ENCODE results near the gene ALPI. TPM values are rescaled to one million over a fixed set of nuclear protein-coding genes. Genes with fewer than 3 reads are reported as not detected.
"Not testable (repeated sequence)": the region's sequence is repeated elsewhere in the genome, so short reads cannot be mapped to it uniquely, and the experiment has no call there.

The ALPI gene
- total RNA-seq, 1 experiment from 2014 or later: not detected

DNA sequence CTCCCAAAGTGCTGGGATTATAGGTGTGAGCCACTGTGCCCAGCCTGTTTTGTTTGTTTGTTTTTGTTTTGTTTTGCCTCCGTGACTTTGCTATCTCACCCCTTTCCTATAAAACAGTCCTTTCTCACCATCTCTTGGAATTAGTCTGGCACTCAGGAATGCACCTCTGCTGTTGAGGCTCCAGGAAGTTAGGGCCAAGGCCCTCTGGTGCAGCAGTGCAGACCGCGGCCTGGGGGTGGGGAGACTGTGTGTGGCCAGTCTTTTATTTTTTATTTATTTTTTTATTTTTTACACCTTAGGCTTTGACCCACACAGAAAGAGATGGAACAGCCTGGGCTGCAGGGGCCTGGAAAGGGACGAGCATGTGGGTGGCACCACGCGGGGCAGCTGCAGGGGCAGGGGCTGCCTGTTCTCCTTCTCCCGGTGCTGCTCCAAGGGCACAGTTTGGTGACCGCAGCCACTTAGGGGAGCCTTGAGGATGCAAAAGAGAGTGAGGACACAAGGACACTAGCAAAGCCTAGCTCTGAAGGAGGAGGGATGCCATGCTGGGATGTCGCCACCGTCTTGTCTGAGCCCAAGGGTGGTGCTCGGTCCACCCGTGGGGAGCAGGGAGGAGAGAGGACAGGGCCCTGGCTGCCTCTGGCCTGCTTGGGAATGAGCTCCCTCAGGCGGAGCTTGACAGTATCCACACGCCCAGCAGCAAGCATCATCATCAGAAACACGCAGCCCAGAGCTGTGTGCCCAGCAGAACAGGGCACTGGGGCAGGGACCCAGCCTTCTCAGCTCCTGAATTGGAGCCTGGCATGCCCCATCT is 19.4 kb upstream of the ALPI start:
- H3K4me3 ChIP-seq: no peak overlapping the region
- H3K9me3 ChIP-seq: no peaks in the 10 kb centered on the region
- H3K36me3 ChIP-seq: no peaks in the 10 kb centered on the region
- no peaks in the 10 kb centered on the region for H3K27me3 ChIP-seq
- no peak for DNase-seq

DNA sequence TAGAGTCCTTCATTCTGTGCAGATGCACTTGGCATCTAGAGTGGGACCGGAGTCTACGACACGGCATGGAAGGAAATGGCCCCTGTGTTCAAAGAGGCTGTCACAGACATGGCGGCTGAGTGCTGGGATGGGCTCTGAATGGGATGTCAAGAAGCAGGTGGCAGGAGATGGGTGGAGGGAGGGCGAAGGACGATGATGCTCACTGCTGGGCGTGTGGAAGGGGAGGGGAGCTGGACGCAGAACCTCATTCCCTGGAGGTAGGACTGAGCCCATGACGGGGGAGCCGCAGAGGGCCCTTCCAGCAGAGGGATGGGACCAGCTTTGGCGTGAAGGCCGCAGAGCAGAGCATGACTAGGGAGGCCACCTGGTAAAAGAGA is 18.8 kb upstream of the ALPI start:
- no peaks in the 10 kb centered on the region for H3K27me3 ChIP-seq
- no peak for DNase-seq
- H3K4me3 ChIP-seq: no peak overlapping the region
- H3K9me3 ChIP-seq: no peaks in the 10 kb centered on the region
- H3K36me3 ChIP-seq: no peaks in the 10 kb centered on the region

DNA sequence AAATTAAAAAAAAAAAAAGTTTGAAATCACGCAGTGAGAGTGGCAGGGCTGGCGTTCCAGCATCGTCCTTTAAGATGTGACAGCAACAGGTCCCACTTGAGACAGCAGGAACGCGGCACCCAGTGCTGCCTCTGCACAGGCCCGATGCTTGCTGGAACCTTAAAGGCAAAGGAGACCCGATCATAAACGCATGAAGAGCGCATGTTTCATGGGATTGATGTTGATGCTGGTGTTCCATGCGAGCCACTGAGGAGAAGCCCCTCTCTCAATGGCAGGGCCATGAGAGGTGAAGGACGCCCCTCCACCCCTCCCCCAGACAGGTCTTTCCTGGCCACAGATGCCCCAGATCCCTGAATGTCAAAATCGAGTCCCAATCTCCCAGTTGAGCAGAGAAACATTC is 17.9 kb upstream of the ALPI start:
- Histone ChIP-seq H3K9me3 (no peaks in the 10 kb centered on the region), H3K27me3 (no peaks in the 10 kb centered on the region), H3K4me3 (no peak overlapping the region), H3K36me3 (no peaks in the 10 kb centered on the region)
- no peak for DNase-seq

GRCh38 chr2:232438951-232439757 is 16.8 kb upstream of the ALPI start:
- Histone ChIP-seq H3K27me3 (no peaks in the 10 kb centered on the region), H3K9me3 (no peaks in the 10 kb centered on the region), H3K36me3 (no peaks in the 10 kb centered on the region), H3K4me3 (no peak overlapping the region)
- peak; percentile 24 for DNase-seq

DNA sequence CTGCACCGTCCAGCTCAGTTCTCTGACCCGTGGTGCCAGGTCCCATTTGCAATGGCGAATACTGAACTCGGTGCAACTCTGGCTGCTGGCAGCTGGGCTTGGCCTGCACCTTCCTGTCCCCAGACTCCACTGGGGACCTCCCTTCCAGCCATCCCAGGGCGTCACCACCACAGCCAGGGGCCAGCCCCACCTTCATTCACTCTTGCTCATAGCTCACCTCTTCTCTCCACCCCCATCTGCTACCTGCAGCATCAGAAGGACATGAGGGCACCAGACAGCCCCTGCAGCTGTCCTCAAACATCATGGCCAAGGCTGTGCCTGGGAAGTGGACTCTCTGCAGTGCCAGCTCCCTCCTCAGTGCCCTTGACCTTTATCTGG is 16.2 kb upstream of the ALPI start:
- H3K9me3 ChIP-seq: no peaks in the 10 kb centered on the region
- no peak overlapping the region for H3K4me3 ChIP-seq
- H3K27me3 ChIP-seq: no peaks in the 10 kb centered on the region
- no peak for DNase-seq
- H3K36me3 ChIP-seq: no peaks in the 10 kb centered on the region

- not testable (repeated sequence) for H3K4me3 ChIP-seq, H3K9me3 ChIP-seq, H3K36me3 ChIP-seq, H3K27me3 ChIP-seq
- peak; percentile 66 for DNase-seq
Observed at GRCh38 chr2:232440220-232441018, 15.5 kb upstream of the ALPI start.

DNA sequence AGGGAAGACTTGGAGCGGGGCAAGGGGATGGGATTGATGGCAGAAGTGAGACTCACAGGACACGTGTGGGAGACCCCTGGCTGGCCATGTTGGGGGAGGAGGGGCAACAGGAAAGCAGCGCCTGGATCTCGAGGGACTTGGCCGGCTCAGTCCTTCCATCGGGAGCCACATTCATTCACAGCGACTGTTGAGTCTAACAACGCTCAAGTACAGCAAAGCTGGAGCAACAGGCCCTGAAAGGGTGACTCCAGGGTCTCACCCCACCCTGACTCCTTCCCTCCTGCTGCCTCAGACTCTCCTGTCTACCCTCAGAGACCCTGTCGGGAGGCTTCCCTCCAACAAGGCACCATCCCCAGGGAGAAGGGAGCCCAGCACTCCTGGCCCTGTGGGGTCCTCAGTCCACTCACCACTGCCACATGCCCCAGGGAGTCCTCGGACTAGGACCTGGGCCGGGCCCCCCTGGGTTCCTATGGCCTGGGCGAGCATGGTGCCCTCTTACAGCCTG is 14.8 kb upstream of the ALPI start:
- H3K36me3 ChIP-seq: no peaks in the 10 kb centered on the region
- H3K27me3 ChIP-seq: no peaks in the 10 kb centered on the region
- no peak for DNase-seq
- no peaks in the 10 kb centered on the region for H3K9me3 ChIP-seq
- H3K4me3 ChIP-seq: no peak overlapping the region

- not testable (repeated sequence) for H3K36me3 ChIP-seq, DNase-seq, H3K9me3 ChIP-seq, H3K4me3 ChIP-seq, H3K27me3 ChIP-seq
Observed at GRCh38 chr2:232441922-232442321, 14.0 kb upstream of the ALPI start.

DNA sequence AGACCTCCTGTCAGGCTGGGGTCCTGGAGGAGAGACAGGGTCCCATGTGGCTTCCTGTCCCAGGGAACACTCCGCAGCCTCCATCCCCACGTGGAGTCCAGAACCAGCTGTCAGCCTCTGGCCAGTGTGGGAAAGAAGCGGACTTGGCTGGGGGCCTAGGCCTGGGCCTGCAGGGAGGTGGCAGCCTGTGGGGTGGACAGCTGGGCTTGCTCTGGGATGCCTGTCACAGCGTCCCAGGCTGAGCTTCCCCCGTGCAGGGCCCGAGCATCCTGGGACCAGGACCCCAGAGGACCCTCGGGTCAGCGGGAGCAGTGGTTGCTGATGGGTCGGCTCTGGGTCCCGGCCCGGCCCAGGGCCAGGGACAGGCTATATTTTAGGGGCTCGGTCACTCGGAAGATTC is 13.5 kb upstream of the ALPI start:
- DNase-seq, H3K4me3 ChIP-seq, H3K9me3 ChIP-seq, H3K27me3 ChIP-seq, H3K36me3 ChIP-seq: not testable (repeated sequence)

DNA sequence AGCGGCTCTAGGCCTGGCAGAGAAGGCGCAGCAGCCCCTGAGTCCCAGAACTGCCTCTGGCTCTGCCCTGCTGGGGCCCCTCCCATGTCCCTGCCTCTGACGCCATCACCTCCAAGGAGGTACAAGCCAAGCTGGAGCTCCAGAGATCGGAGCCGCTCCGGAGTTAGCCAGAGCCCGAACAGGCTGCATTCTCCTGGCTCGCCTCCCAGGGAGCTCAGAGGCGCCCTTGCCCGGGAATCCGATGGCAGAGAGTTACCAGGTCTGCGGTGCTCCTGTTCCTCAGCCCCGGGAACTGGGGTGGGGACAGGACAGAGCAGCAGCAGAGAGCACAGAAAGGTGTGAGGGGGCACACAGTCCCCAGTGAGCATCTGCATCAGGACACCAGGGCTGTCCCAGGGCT is 12.9 kb upstream of the ALPI start:
- H3K36me3 ChIP-seq, H3K4me3 ChIP-seq, DNase-seq, H3K9me3 ChIP-seq, H3K27me3 ChIP-seq: not testable (repeated sequence)

DNA sequence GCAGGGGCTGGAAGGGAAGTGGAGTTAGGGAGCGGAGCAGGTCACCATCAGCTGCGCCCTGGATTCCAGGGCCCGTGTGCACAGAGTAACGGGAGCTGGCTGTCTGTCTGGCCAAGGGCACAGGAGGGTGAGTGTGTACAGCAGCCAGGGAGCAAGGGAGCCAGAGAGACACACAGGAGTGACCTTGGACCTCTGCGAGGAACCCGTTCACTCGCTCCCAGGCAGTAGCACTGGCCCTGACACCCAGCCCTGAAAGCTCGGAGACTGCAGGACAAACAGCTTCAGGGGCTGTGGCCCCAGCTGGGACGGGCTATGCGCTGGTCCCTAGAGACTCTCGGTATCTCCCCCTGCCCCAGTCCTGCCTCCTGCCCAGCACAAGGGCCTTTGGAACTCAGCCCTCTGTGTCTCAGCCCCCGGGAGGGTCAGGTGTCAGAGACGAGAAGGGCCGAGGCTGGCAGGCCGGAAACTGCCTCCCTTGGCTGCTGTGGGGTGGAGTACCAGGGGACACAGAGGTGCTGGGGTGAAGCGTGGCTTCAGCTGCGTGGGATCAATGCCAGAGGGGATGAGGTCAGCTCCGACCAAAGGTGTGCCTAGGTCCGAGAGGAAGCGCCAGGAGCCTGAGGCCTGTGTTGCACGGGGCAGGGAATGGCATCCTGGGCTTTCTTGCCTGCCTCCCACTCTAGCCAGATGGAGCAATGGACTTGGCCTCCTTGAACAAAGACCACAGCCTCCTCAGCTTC is 12.1 kb upstream of the ALPI start:
- not testable (repeated sequence) for H3K9me3 ChIP-seq, H3K4me3 ChIP-seq, H3K36me3 ChIP-seq, H3K27me3 ChIP-seq, DNase-seq

DNA sequence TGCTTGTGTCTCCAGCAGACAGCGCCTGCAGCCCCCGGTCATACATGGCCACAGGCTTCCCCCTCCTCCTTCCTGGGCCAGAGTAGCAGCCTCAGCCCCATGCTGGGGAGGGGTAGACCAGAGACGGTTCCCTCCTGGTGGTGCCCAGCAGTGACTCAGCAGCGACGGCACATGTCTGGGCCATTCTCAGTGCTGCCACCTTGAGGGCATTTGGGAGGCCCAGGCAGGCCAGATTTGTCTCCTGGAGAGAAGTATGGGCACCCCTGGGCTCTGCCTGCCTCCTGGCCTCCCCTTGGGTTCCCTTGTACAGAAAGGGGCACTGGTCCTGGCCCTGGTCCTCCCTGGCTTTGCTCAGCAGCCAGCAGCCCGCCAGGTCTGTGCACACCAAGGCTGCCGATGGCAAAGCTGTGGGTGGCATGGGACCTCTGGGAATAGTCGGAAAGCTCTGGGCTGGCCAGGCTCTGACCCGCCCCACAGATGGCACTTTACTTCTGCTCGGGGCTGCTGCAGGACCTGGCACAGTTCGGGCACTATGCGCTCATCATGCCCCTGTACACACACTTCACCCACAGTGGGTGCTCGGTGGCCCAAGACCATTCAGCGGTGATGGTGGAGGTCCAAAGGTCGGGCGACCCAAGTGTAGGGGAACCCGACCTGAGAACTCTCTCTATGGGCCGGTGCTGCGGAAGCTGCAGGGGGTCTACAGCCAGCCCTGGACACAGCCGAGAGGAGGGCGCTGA is 11.4 kb upstream of the ALPI start:
- no peaks in the 10 kb centered on the region for H3K27me3 ChIP-seq
- H3K36me3 ChIP-seq: no peaks in the 10 kb centered on the region
- peak; percentile 76 for DNase-seq
- no peaks in the 10 kb centered on the region for H3K9me3 ChIP-seq
- H3K4me3 ChIP-seq: no peak overlapping the region

DNA sequence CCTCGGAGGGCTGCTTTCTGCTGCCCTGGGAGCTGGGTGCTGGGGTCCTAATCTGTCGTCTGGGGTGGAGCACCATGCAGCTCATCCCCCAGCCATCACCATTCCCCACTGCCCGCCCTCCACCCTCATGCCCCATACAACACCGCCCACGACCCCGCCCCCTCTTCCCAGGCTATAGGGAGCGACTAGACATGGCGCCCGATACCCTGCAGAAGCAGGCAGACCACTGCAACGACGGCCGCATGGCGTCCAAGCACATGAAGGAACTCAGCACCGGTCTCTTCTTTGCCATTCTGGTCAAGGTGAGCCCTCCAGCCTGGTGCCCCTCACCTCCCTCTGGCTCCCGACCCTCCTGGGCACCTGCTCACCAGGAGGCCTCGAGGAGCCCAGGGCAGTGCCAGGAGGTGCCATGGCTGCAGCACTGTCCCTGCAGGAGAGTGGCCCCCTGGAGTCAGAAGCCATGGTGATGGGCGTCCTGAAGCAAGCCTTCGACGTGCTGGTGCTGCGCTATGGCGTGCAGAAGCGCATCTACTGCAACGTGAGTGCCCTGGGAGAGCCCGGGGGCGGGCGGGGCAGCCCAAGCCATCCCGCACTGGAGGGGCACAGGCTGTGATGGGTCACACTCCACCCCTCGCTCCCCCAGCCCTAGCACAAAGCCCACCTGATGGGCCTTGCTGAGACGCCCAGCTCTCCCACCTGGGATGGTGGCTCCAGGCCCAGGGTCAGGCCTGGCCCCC is 10.6 kb upstream of the ALPI start:
- H3K27me3 ChIP-seq, H3K9me3 ChIP-seq, H3K4me3 ChIP-seq, DNase-seq, H3K36me3 ChIP-seq: not testable (repeated sequence)

GRCh38 chr2:232446266-232446777 is 9.6 kb upstream of the ALPI start:
- not testable (repeated sequence) for H3K9me3 ChIP-seq, H3K27me3 ChIP-seq, DNase-seq, H3K36me3 ChIP-seq, H3K4me3 ChIP-seq

- H3K9me3 ChIP-seq: no peaks in the 10 kb centered on the region
- no peaks in the 10 kb centered on the region for H3K36me3 ChIP-seq
- no peak for DNase-seq
- H3K4me3 ChIP-seq: no peak overlapping the region
- no peaks in the 10 kb centered on the region for H3K27me3 ChIP-seq
Observed at GRCh38 chr2:232447091-232447620, 8.8 kb upstream of the ALPI start.
